ENCODE measurements around the gene SLC15A3. TPM values are rescaled to one million over a fixed set of nuclear protein-coding genes. Genes with fewer than 3 reads are reported as not detected.

Gene SLC15A3
- polyA plus RNA-seq, 1 experiment = 4.8 TPM

GRCh38 chr11:60929764-60930163 is 22.2 kb downstream of the SLC15A3 start:
- no peak for DNase-seq (ENCODE audit: low read depth, low spot score)
- POLR2A ChIA-PET = no interaction called here
- CTCF ChIA-PET = no interaction called here
- H3K27ac ChIP-seq (ENCODE audit: low read depth, low read length) = no peak overlapping the region
- no peak overlapping the region for H3K4me3 ChIP-seq (ENCODE audit: low read depth, low read length)
- no peaks in the 10 kb centered on the region for H3K27me3 ChIP-seq (ENCODE audit: control insufficient read depth, insufficient read depth, low read length)
- no peaks in the 10 kb centered on the region; the same call in 1 of the 2 replicates for H3K9me3 ChIP-seq (ENCODE audit: control insufficient read depth, insufficient read depth, low read length)
- TF ChIP-seq, protein P1, sequence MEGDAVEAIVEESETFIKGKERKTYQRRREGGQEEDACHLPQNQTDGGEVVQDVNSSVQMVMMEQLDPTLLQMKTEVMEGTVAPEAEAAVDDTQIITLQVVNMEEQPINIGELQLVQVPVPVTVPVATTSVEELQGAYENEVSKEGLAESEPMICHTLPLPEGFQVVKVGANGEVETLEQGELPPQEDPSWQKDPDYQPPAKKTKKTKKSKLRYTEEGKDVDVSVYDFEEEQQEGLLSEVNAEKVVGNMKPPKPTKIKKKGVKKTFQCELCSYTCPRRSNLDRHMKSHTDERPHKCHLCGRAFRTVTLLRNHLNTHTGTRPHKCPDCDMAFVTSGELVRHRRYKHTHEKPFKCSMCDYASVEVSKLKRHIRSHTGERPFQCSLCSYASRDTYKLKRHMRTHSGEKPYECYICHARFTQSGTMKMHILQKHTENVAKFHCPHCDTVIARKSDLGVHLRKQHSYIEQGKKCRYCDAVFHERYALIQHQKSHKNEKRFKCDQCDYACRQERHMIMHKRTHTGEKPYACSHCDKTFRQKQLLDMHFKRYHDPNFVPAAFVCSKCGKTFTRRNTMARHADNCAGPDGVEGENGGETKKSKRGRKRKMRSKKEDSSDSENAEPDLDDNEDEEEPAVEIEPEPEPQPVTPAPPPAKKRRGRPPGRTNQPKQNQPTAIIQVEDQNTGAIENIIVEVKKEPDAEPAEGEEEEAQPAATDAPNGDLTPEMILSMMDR (IDR thresholded peaks at IDR 0.05; ENCODE audit: low read depth, low read length) = no peak

- DNase-seq (ENCODE audit: low read depth, low spot score) = no peak
- H3K27me3 ChIP-seq (ENCODE audit: control insufficient read depth, insufficient read depth, low read length) = no peaks in the 10 kb centered on the region
- POLR2A ChIA-PET = no interaction called here
- no peak overlapping the region for H3K4me3 ChIP-seq (ENCODE audit: low read depth, low read length)
- CTCF ChIA-PET = interaction anchor here (1.0 to 1.5 kb wide), 2 partner anchors 12 to 29 kb away, joined by 4 read pairs; no protein-coding TSS in a partner anchor
- H3K27ac ChIP-seq (ENCODE audit: low read depth, low read length) = no peak overlapping the region
- TF ChIP-seq, protein P1 (IDR thresholded peaks at IDR 0.05; ENCODE audit: low read depth, low read length) = no peak
- H3K9me3 ChIP-seq (ENCODE audit: control insufficient read depth, insufficient read depth, low read length) = no peaks in the 10 kb centered on the region; the same call in 1 of the 2 replicates
These were observed 23.4 kb downstream of the SLC15A3 start for GRCh38 chr11:60928563-60929001.

GRCh38 chr11:60927600-60927999 is 24.4 kb downstream of the SLC15A3 start:
- H3K4me3 ChIP-seq (ENCODE audit: low read depth, low read length) = no peak overlapping the region
- TF ChIP-seq, protein P1 (IDR thresholded peaks at IDR 0.05; ENCODE audit: low read depth, low read length) = no peak
- H3K9me3 ChIP-seq (ENCODE audit: control insufficient read depth, insufficient read depth, low read length) = no peaks in the 10 kb centered on the region; the same call in 1 of the 2 replicates
- DNase-seq (ENCODE audit: low read depth, low spot score) = no peak
- H3K27me3 ChIP-seq (ENCODE audit: control insufficient read depth, insufficient read depth, low read length) = no peaks in the 10 kb centered on the region
- peak overlapping the region; percentile 21 for H3K27ac ChIP-seq (ENCODE audit: low read depth, low read length)
- CTCF ChIA-PET = interaction anchor here (1.0 to 1.6 kb wide), 3 partner anchors 13 to 96 kb away, joined by 3 to 4 read pairs (median 4); no protein-coding TSS in a partner anchor
- POLR2A ChIA-PET = no interaction called here

- POLR2A ChIA-PET = interaction anchor here (0.8 kb wide), 1 partner anchor 12 kb away, joined by 3 read pairs; no protein-coding TSS in a partner anchor
- TF ChIP-seq, protein P1 (IDR thresholded peaks at IDR 0.05; ENCODE audit: low read depth, low read length) = no peak
- Histone ChIP-seq H3K4me3 (ENCODE audit: low read depth, low read length) (no peak overlapping the region), H3K27ac (ENCODE audit: low read depth, low read length) (no peak overlapping the region), H3K9me3 (ENCODE audit: control insufficient read depth, insufficient read depth, low read length) (no peaks in the 10 kb centered on the region; the same call in 1 of the 2 replicates), H3K27me3 (ENCODE audit: control insufficient read depth, insufficient read depth, low read length) (no peaks in the 10 kb centered on the region)
- CTCF ChIA-PET = interaction anchor here (1.6 kb wide), 1 partner anchor 96 kb away, joined by 3 read pairs; no protein-coding TSS in a partner anchor
- DNase-seq (ENCODE audit: low read depth, low spot score) = no peak
These were observed 24.8 kb downstream of the SLC15A3 start for GRCh38 chr11:60927061-60927592.

DNA sequence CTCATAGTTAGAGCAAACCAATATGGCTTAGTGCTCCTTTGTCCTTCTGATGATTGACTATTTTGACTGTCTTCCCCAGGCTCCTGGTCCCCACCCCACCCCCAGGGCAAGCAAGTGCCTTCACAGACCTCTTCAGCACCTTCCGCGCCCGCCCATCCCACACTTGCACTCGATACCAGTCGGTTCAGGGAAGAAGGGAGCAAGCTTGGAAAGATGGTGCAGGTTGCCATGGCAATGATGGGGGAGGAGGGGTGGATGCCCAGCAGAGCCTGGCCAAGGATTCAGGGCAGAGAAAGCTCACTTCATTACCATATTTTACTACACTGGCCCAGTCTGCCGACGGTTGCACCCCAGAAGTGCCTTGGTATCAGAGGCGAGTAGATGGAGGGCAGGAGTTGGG is 25.5 kb downstream of the SLC15A3 start:
- DNase-seq (ENCODE audit: low read depth, low spot score) = no peak
- Histone ChIP-seq H3K9me3 (ENCODE audit: control insufficient read depth, insufficient read depth, low read length) (no peaks in the 10 kb centered on the region; the same call in 1 of the 2 replicates), H3K27ac (ENCODE audit: low read depth, low read length) (no peak overlapping the region), H3K27me3 (ENCODE audit: control insufficient read depth, insufficient read depth, low read length) (no peaks in the 10 kb centered on the region), H3K4me3 (ENCODE audit: low read depth, low read length) (no peak overlapping the region)
- TF ChIP-seq, protein P1 (IDR thresholded peaks at IDR 0.05; ENCODE audit: low read depth, low read length) = no peak
- CTCF ChIA-PET = interaction anchor here (1.6 kb wide), 1 partner anchor 95 kb away, joined by 3 read pairs; no protein-coding TSS in a partner anchor
- POLR2A ChIA-PET = interaction anchor here (0.8 kb wide), 1 partner anchor 11 kb away, joined by 3 read pairs; no protein-coding TSS in a partner anchor
